Activated CD8-positive, alpha-beta memory T cell treated with anti-CD3 and anti-CD28 coated beads, Interleukin-2, amount 10 ng/mL, durations not matched to agents 7 days and 5 days (primary cell): ENCODE measurements around the gene SREK1. TPM values are rescaled to one million over a fixed set of nuclear protein-coding genes. Genes with fewer than 3 reads are reported as not detected.
"Not testable (repeated sequence)": the region's sequence is repeated elsewhere in the genome, so short reads cannot be mapped to it uniquely, and the experiment has no call there.

Experiments used
- ATAC-seq: fragments of 150-1000 bp; cut with Tn5 transposase; one replicate; pipeline ENCODE4 v1.10.0; 2021; ENCODE audit warnings: moderate library complexity
- CTCF ChIA-PET: fragments of 350-600 bp; sonication (Branson Sonifier 250); formaldehyde crosslinking; loops from one replicate; lab custom pipeline; 2021; ENCODE audit warnings: antibody characterized with exemption; lab: Charles Lee
- DNase-seq: peaks from one replicate; pipeline ENCODE4 v3.0.0-alpha.2; 2020
- H3K27ac Mint-ChIP-seq: one replicate; pipeline ENCODE4 v1.8.0; 2021; ENCODE audit warnings: mild to moderate bottlenecking, mixed read lengths
- H3K27me3 Mint-ChIP-seq: one replicate; pipeline ENCODE4 v1.8.0; 2021; ENCODE audit warnings: mixed read lengths
- H3K36me3 Mint-ChIP-seq: one replicate; pipeline ENCODE4 v1.8.0; 2021; ENCODE audit warnings: mild to moderate bottlenecking, mixed read lengths
- H3K4me1 Mint-ChIP-seq: one replicate; pipeline ENCODE4 v1.8.0; 2021; ENCODE audit warnings: mixed read lengths
- H3K4me3 Mint-ChIP-seq: one replicate; pipeline ENCODE4 v1.8.0; 2021; ENCODE audit warnings: mild to moderate bottlenecking, moderate library complexity, mixed read lengths
- H3K9me3 Mint-ChIP-seq: one replicate; pipeline ENCODE4 v1.8.0; 2022; ENCODE audit warnings: low read depth, mixed read lengths
- total RNA-seq, 2 experiments: library from RNA; stranded (reverse); gene quantifications; one replicate each; pipeline ENCODE4 v1.2.3, GENCODE V29; 2021

The SREK1 gene
- total RNA-seq, 2 experiments from 2014 or later: 61.4 to 61.7 TPM

GRCh38 chr5:66209350-66209749 lies 65.2 kb downstream of the SREK1 start:
- Mint-ChIP-seq H3K27ac (no peak overlapping the region), H3K36me3 (no peaks in the 10 kb centered on the region), H3K27me3 (peaks cover 3% of the 10 kb centered on the region), H3K9me3 (no peaks in the 10 kb centered on the region), H3K4me3 (no peak overlapping the region), H3K4me1 (no peaks in the 10 kb centered on the region)
- ATAC-seq: no peak
- CTCF ChIA-PET: no interaction called here
- DNase-seq: no peak

GRCh38 chr5:66209794-66210193 lies 65.7 kb downstream of the SREK1 start:
- Mint-ChIP-seq H3K36me3 (no peaks in the 10 kb centered on the region), H3K9me3 (no peaks in the 10 kb centered on the region), H3K4me3 (no peak overlapping the region), H3K27me3 (peaks cover 3% of the 10 kb centered on the region), H3K4me1 (no peaks in the 10 kb centered on the region), H3K27ac (no peak overlapping the region)
- CTCF ChIA-PET: no interaction called here
- ATAC-seq (no peak), DNase-seq (no peak)

GRCh38 chr5:66213533-66213932 lies 69.4 kb downstream of the SREK1 start:
- H3K27me3 Mint-ChIP-seq: peaks cover 3% of the 10 kb centered on the region
- CTCF ChIA-PET: no interaction called here
- no peaks in the 10 kb centered on the region for H3K36me3 Mint-ChIP-seq
- H3K4me1 Mint-ChIP-seq: no peaks in the 10 kb centered on the region
- H3K4me3 Mint-ChIP-seq: no peak overlapping the region
- DNase-seq (no peak), ATAC-seq (no peak)
- no peak overlapping the region for H3K27ac Mint-ChIP-seq
- H3K9me3 Mint-ChIP-seq: no peaks in the 10 kb centered on the region

GRCh38 chr5:66222455-66222854 lies 78.4 kb downstream of the SREK1 start:
- Mint-ChIP-seq H3K27me3 (peaks cover 12% of the 10 kb centered on the region), H3K9me3 (no peaks in the 10 kb centered on the region), H3K4me3 (no peak overlapping the region), H3K4me1 (peaks cover 2% of the 10 kb centered on the region), H3K27ac (no peak overlapping the region), H3K36me3 (no peaks in the 10 kb centered on the region)
- CTCF ChIA-PET: no interaction called here
- ATAC-seq (no peak), DNase-seq (peak; percentile 50)

- H3K36me3 Mint-ChIP-seq, ATAC-seq, H3K4me3 Mint-ChIP-seq, H3K27ac Mint-ChIP-seq, CTCF ChIA-PET, DNase-seq, H3K4me1 Mint-ChIP-seq, H3K9me3 Mint-ChIP-seq: not testable (repeated sequence)
- H3K27me3 Mint-ChIP-seq: peaks cover 12% of the 10 kb centered on the region
Measured at GRCh38 chr5:66222896-66223295, 78.8 kb downstream of the SREK1 start.

GRCh38 chr5:66223637-66224036 lies 79.5 kb downstream of the SREK1 start:
- CTCF ChIA-PET: no interaction called here
- Mint-ChIP-seq H3K27ac (no peak overlapping the region), H3K27me3 (peaks cover 12% of the 10 kb centered on the region), H3K4me1 (peaks cover 2% of the 10 kb centered on the region), H3K9me3 (no peaks in the 10 kb centered on the region), H3K4me3 (no peak overlapping the region), H3K36me3 (no peaks in the 10 kb centered on the region)
- ATAC-seq: no peak
- DNase-seq: no peak

- CTCF ChIA-PET: no interaction called here
- Mint-ChIP-seq H3K27me3 (peaks cover 6% of the 10 kb centered on the region), H3K4me1 (peaks cover 2% of the 10 kb centered on the region), H3K27ac (no peak overlapping the region), H3K9me3 (no peaks in the 10 kb centered on the region), H3K36me3 (no peaks in the 10 kb centered on the region), H3K4me3 (no peak overlapping the region)
- ATAC-seq: no peak
- no peak for DNase-seq
Measured at GRCh38 chr5:66224274-66224673, 80.2 kb downstream of the SREK1 start.

- Mint-ChIP-seq H3K4me3 (no peak overlapping the region), H3K36me3 (no peaks in the 10 kb centered on the region), H3K27ac (no peak overlapping the region), H3K9me3 (no peaks in the 10 kb centered on the region), H3K4me1 (peaks cover 2% of the 10 kb centered on the region), H3K27me3 (peaks cover 2% of the 10 kb centered on the region)
- CTCF ChIA-PET: no interaction called here
- DNase-seq: no peak
- ATAC-seq: no peak
Measured at GRCh38 chr5:66224773-66225553, 80.9 kb downstream of the SREK1 start.

- no peak overlapping the region for H3K27ac Mint-ChIP-seq
- CTCF ChIA-PET: no interaction called here
- H3K4me1 Mint-ChIP-seq: peaks cover 8% of the 10 kb centered on the region
- ATAC-seq: no peak
- no peaks in the 10 kb centered on the region for H3K36me3 Mint-ChIP-seq
- H3K9me3 Mint-ChIP-seq: no peaks in the 10 kb centered on the region
- H3K4me3 Mint-ChIP-seq: no peak overlapping the region
- DNase-seq: no peak
- H3K27me3 Mint-ChIP-seq: no peaks in the 10 kb centered on the region
Measured at GRCh38 chr5:66230551-66230950, 86.5 kb downstream of the SREK1 start.

GRCh38 chr5:66231508-66231907 lies 87.4 kb downstream of the SREK1 start:
- Mint-ChIP-seq H3K27me3 (no peaks in the 10 kb centered on the region), H3K27ac (no peak overlapping the region), H3K9me3 (no peaks in the 10 kb centered on the region), H3K36me3 (no peaks in the 10 kb centered on the region), H3K4me1 (peaks cover 8% of the 10 kb centered on the region), H3K4me3 (no peak overlapping the region)
- CTCF ChIA-PET: no interaction called here
- no peak for ATAC-seq
- no peak for DNase-seq

GRCh38 chr5:66232275-66232674 lies 88.2 kb downstream of the SREK1 start:
- Mint-ChIP-seq H3K36me3 (no peaks in the 10 kb centered on the region), H3K27me3 (peaks cover 3% of the 10 kb centered on the region), H3K4me3 (no peak overlapping the region), H3K4me1 (peaks cover 8% of the 10 kb centered on the region), H3K9me3 (no peaks in the 10 kb centered on the region), H3K27ac (no peak overlapping the region)
- CTCF ChIA-PET: no interaction called here
- DNase-seq (no peak), ATAC-seq (no peak)

- Mint-ChIP-seq H3K27me3 (peaks cover 5% of the 10 kb centered on the region), H3K36me3 (no peaks in the 10 kb centered on the region), H3K4me3 (no peak overlapping the region), H3K27ac (no peak overlapping the region), H3K9me3 (no peaks in the 10 kb centered on the region), H3K4me1 (peaks cover 8% of the 10 kb centered on the region)
- ATAC-seq (no peak), DNase-seq (no peak)
- CTCF ChIA-PET: no interaction called here
Measured at GRCh38 chr5:66232706-66233445, 88.8 kb downstream of the SREK1 start.
